GM19043 (cell line): ENCODE measurements around the gene SMARCAL1.

Source experiments
- ATAC-seq: cut with Tn5 transposase; IDR thresholded peaks from one replicate; pipeline ENCODE4 v1.9.1; 2021; ENCODE audit warnings: low read depth; ENCODE audit not compliant: unreplicated experiment

SMARCAL1 gene

DNA sequence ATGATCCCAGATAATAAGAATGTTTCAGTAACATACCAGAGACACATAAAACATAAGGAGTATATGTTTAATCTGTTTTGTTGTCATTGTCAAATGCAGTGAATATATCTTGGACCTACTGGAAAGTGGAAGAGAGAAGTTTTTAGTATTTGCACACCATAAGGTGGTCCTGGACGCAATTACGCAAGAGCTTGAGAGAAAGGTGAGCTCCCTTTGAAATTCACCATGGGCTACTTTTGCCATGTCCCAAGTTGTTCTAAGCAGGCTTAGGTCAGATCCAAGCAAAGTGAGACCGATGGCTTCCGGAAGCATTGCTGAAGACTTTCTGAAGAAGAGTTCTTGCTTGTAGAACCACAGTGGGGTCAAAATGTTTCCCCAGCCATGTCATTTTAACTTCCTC, 55.6 kb downstream of the SMARCAL1 start:
- ATAC-seq = no peak

DNA sequence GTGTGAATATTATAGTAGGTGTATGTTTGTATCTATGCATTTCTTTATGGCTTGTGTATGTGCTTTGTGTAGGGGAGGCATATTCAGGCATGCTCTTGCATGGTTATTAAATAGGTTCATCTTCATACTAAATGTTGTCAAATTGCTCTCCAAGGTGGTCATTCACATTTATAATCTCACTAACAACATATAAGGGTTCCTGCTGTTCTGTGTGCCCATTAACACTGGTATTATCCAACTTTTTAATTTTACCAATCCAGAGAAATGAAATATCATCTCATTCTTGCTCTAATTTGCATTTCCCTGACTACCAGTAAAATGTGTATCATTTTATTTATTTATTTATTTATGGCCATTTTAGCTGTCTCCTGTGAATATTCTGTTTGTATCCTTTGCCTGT, 57.4 kb downstream of the SMARCAL1 start:
- ATAC-seq = no peak

GRCh38 chr2:216473187-216473586, 60.9 kb downstream of the SMARCAL1 start:
- no peak for ATAC-seq

DNA sequence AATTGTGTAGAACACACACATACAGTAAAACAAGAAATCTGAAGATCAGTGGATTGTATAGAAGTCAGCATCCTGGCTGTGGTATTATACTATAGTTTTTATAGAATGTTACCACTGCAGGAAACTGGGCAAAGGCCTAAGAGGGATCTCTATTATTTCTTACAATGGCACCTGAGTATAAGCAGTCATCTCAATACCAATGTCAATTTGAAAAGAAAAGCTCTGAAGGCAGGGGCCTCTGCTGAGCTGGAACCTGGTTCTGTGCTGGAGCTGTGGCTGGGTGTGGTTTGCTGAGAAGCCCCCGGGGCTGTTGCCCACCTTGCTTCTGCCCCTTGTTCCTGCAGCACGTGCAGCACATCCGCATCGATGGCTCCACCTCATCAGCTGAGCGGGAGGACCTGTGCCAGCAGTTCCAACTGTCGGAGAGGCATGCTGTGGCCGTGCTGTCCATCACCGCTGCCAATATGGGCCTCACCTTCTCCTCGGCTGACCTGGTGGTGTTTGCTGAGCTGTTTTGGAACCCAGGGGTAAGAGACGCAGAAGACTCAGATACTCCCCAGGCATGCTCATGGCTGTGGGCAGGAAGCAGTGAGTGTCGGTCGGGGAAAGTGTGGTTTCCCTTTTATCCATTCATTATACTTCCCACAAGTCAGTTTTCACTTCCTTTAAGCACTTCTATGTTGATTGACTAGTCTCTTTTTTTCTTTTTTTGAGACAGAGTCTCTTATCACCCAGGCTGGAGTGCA, 62.8 kb downstream of the SMARCAL1 start:
- peak; percentile 75 for ATAC-seq

DNA sequence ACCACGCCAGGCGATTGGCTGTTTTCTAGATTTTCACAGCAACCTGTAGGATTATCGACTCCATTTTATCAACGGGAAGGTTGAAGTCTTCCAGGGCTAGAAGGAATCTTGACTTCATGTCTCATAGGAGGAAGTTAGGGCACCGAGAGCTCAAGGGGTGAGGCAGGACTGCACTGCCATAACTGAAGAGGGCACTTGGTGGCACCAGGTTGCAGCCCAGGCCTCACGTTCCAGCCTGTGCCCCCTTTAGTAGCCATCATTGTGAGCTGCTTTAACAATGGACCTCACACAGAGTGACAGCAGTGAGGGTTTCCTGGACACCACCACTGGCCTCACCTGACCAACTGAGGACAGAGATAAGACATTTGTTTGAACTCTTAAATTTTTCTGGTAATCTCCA, 63.5 kb downstream of the SMARCAL1 start:
- ATAC-seq = no peak

GRCh38 chr2:216477283-216478035, 65.2 kb downstream of the SMARCAL1 start:
- no peak for ATAC-seq

- peak; percentile 39 for ATAC-seq
Observed at GRCh38 chr2:216478151-216478550, 65.9 kb downstream of the SMARCAL1 start.

- no peak for ATAC-seq
Observed at GRCh38 chr2:216478791-216479190, 66.5 kb downstream of the SMARCAL1 start.

- ATAC-seq = no peak
Observed at GRCh38 chr2:216480221-216480620, 67.9 kb downstream of the SMARCAL1 start.

GRCh38 chr2:216482640-216483039, 70.4 kb downstream of the SMARCAL1 start:
- ATAC-seq = no peak

GRCh38 chr2:216485237-216485636, 73.0 kb downstream of the SMARCAL1 start:
- no peak for ATAC-seq

GRCh38 chr2:216485745-216486144, 73.5 kb downstream of the SMARCAL1 start:
- no peak for ATAC-seq

DNA sequence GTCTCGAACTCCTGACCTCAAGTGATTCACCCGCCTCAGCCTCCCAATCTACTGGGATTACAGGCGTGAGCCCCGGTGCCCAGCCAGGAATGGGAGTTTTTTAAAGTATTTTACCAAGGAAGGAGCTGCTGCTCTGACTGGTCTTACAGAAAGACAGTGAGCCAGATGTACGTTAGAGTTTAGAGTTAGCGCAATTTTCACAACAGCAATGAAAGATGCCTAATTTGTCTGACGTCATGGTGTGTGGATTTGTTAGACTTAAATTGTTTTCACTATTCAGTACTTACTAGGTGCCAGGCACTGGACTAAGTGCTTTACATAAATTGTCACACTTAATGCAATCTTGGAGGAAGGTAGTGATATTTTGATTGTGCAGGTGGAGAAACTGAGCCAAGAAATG, 74.0 kb downstream of the SMARCAL1 start:
- no peak for ATAC-seq

DNA sequence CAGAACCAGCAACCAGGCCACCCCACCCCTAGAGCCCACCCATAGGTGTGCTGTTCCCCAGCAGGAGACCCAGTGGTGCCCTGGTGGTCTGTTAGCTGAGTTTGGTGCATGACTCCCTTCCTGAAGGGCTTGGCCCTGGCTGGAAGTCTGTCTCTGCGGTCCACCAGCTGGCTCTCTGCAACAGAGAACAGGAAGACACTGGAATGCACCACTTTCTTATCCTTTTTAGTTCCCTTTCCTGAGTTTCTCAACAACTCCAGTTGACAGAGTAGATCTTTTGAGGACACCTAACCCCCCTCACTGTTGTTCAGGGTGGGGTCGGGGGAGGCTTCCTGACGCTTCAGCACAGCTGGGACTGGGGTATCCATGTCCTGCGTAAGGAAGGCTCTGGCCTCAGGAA, 74.4 kb downstream of the SMARCAL1 start:
- no peak for ATAC-seq

GRCh38 chr2:216490061-216490460, 77.8 kb downstream of the SMARCAL1 start:
- ATAC-seq = no peak

- ATAC-seq = peak; percentile 55
Observed at GRCh38 chr2:216491793-216492596, 79.7 kb downstream of the SMARCAL1 start.

DNA sequence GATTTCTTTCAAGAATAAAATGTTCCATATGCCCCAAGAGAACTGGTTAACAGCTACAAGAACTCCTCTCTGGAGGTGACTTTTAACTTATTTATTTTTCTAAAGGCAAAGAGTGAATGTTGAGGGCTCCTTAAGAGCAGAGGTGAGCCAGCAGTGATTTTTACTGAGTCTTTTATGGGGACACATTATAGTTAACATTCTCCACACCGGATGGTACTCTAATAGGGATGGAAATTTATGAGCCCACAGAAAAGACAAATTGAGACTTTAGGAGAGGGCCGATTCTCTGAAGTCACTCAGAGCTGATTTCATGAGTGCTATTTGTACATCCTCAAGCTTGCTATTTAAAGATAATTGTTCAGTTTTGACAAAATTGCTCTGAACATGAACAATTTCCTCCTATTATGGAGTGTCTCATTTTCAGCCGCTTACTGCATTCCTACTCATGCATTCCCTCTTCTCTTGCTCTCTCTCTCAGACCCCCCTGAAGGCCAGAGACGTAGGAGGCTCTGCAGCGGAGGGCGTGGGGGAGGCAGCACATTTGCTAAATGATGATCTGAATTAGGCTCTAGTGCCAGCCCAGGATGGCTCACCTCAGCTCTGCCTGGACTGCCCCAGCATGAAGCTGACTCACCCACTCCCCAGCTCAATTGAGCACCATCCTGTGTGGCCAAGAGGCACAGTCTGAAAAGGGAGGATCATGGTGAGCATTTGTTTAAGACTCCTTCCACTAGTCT, 80.5 kb downstream of the SMARCAL1 start:
- peak; percentile 4 for ATAC-seq

- ATAC-seq = no peak
Observed at GRCh38 chr2:216493334-216493685, 81.0 kb downstream of the SMARCAL1 start.

DNA sequence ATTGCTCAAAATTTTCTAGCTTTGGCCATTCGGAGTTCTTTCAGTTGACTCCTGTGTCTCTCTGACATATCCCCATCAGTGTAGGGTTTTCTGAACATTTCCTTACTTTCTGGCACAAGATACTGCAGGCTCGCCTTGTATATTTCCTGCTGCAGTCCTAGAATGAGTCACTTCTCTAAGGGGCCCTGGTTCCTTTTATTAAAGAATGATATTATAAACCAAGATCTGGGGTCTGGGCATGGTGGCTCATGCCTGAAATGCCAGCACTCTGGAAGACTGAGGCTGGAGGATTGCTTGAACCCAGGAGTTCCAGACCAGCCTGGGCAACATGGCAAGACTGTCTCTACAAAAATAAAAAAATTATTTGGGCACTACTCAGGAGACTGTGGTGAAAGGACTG, 83.4 kb downstream of the SMARCAL1 start:
- ATAC-seq = no peak

DNA sequence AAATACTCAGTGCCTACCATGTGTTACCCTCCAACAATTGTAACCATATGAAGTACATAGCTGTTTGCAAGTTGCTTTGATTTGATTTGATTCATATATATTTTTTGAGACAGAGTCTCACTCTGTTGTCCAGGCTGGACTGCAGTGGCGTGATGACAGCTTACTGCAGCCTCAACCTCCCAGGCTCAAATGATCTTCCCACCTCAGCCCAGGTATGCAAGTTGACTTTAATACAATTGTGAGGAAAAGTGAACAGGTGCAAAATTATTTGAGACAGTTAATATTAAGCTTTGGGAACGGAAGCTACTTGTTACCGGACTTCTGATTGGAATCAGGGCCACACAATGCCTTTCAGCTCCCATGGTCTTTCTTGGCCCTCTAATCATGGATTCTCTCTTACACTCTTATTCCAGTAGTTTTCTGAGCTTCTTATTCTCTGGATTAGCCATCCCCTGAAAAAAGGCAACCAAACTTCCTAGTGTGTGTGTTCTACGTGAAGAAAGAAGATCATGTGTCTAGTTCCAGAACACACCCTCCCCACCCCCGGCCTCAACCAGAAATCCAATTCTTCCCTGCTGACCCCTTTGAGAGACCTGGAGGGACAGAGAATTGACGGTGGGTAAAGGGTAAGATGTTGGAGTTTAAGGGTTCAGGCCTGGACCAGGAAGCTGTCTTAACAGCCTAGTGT, 85.2 kb downstream of the SMARCAL1 start:
- no peak for ATAC-seq
